HG02798 (cell line): ENCODE results near the gene RPTOR.

Source experiments
- ATAC-seq: cut with Tn5 transposase; IDR thresholded peaks from one replicate; pipeline ENCODE4 v1.9.1; 2021; ENCODE audit warnings: mild to moderate bottlenecking; ENCODE audit not compliant: unreplicated experiment, poor library complexity

RPTOR gene

GRCh38 chr17:80511222-80512180 lies 33.1 kb upstream of the RPTOR start:
- ATAC-seq = no peak

GRCh38 chr17:80512233-80512632 lies 32.4 kb upstream of the RPTOR start:
- ATAC-seq = no peak

- ATAC-seq = no peak
These were observed 31.4 kb upstream of the RPTOR start for GRCh38 chr17:80513201-80513600.

DNA sequence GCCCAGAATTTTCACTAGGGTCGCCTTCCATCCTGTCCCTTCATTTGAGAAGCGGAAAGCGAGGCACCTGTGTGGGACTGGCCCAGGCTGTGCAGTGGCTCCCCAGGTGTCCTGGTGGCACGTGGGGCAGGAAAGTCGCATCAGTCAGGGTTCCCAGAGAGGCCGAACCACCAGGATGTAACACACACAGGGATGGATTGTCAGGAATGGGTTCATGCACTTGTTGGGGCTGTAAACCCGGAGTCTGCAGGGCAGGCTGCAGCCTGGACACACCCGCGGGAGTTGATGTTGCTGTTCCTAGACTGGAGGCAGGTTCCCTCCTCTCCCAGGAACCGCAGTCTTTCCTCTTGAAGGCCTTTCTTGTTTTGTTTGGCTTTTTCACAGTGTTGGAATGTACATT lies 30.7 kb upstream of the RPTOR start:
- ATAC-seq = no peak

GRCh38 chr17:80516171-80516932 lies 28.3 kb upstream of the RPTOR start:
- ATAC-seq = no peak

DNA sequence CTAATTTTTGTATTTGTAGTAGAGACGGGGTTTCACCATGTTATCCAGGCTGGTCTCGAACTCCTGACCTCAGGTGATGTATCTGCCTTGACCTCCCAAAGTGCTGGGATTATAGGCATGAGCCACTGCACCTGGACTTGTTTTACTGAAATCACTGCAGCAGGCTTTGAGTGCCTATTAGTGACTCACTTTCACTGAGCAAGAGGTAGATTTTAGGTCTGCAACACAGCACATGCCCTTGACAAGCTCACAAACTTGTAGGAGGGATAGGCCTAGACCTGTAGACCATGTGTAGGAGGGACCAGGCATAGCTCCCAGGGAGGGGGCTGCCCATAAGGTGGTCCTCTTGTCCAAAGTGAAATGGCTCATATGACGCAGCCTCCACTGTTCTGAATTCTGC lies 27.0 kb upstream of the RPTOR start:
- no peak for ATAC-seq

GRCh38 chr17:80518392-80518791 lies 26.2 kb upstream of the RPTOR start:
- ATAC-seq = no peak

GRCh38 chr17:80519091-80519781 lies 25.4 kb upstream of the RPTOR start:
- no peak for ATAC-seq

DNA sequence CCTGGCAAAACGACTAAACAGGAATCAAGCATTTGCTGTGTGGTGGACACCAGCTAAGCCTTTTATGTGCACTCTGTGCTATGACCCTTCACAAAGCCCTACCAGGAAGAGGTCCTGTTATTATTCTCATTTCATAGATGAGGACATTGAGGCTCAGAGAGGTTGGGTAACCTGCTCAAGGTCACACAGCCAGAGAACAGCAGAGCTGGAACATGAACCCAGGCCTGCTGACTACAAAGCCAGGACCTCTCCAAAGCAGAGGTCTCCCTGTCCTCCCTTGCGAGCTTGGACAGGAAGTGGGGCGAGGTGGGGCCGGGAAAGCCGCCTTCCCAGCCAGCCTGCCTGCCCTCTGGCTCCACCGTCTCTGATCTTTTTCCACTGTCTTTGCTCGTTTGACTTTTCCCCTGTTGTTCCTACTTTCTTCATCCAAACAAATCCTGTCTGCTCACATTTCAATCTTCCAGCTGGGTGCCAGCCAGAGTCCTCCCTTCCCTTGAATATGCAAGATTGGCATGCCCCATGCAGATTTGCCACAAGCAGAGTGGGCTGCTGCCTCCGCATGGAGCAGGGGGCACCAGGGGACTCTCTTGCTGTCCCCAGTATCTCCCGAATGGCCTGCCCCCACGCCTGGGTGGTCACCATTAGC lies 23.7 kb upstream of the RPTOR start:
- no peak for ATAC-seq

DNA sequence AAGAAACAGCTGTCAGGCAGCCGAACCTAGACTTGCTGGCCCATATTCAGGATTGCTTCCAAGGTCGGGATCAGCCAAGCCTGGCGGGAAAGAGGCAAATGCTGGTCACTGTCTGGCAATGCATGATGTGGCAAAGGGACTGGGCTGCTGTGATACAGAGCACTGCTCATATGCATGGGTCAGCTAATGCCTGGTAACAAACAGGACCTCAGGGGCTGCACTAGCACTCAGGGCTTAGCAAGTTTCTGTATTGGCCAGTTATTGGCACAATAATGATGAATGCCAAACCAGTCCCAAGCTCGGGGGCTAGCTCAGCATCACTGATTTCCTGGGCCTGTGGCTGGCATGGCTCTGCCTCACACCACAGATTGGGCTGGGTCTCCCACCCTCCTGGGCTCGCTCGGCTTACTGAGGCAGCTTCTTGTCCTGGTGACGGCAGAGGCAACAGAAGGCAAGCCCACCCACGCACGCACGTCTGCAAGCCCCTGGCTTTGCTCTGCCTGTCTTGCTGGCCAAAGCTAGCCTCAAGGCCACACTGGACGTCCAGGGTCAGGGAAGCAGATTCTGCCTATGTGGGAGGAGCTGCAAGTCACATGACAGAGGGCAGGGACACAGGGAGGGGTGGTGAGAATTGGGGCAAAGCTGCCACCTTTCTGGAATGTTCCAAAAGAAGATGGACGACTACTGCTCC lies 21.4 kb upstream of the RPTOR start:
- ATAC-seq = no peak

DNA sequence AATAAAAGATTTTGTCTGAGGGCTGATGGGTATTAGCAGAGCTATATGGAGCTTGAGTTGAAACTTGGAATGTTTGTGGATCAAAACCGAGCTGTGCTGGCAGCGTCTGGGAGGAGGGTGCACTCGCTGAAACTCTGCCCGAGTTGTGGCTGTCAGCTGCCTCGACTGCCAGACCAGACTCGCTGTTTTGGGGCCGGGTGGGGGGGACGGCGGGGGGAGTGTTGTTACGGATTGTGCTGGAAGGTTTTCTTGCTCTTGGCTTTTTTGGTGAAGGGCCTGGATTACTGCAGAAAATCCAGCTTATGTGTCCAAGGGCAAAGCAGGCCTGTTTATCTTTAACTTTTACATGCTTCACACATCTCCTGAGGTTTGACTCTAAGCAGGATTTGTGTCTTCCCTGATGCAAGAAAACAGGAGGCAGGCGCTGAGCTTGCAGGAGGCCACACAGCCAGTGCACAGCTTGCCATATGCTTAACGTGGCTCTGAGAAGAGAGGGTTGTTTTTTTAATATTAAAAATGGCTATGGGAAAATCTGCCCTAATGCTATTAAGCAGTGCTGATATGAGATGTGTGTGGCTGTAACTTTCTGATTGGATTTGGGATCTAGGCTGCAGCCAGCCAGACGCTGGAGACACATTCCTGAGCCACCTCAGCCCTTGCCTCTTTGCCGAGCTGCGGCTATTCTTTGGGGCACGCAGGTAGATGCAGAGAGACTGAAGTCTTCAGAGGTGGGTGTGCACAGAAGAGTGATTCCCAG lies 20.5 kb upstream of the RPTOR start:
- ATAC-seq = no peak

DNA sequence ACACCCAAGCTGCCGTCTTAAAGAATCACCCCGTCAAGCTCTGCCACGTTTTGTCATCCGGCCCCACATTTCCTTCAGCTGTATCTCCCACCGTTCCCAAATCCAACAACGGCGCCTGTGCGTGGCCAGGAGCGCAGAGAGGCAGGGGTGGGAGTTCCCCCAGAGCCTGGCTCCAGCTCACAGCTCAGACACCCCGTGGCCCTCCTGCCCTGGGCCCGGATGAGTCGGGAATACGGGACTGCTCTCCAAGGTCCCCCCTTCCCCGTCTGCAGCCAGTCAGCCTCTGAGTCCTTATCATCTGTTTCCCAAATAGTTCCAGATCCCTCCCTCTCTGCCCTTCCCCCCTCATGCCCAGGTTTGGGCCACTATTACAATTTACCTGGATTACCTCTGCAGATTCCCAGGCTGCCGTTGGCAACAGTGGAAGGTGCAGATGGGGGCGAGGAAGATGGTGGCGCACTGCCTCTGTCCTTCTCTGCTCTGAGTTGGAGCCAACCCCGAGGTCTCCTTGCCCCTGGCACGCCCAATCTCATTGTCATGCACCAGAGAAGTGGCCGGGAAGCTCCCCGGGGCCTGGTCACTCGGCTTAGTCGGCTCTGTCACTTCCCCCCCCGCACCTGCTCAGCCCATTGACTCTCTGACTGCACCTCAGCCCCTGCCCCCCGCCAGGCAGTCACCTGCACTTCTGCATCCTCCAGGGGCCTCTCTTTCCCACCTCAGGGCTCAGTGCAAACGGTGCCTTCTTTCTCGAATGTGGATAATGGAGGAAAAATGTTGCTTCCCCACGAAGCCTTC lies 18.3 kb upstream of the RPTOR start:
- ATAC-seq = no peak

DNA sequence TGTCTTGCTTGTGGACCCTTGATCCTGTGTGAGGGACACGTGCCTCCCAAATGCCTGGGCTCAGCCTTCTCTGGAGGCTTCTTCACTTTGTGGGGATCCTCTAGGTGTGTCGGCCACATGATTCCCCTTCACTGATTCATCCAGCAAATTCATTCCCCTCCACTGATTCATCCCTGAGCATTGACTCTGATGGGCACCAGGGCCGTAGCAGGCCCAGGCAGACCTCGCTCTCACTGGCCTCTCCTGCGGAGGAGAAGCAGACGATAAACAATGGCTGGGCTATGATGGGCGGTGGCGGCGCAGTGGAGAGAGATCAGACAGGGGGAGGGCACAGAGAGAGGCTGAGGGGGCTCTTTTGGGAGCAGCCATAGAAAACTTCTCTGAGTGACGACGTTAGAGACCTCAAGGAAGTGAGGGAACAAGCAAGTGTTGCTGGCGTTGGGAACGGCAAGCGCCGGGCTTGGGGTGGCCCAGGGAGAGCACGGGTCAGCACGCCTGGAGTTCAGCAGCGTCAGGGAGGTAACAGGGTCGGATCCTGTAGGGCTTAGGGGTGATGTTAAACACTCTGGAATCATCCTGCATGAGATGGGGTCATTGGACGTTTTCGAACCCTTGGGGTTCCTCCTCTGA lies 17.5 kb upstream of the RPTOR start:
- ATAC-seq = no peak

DNA sequence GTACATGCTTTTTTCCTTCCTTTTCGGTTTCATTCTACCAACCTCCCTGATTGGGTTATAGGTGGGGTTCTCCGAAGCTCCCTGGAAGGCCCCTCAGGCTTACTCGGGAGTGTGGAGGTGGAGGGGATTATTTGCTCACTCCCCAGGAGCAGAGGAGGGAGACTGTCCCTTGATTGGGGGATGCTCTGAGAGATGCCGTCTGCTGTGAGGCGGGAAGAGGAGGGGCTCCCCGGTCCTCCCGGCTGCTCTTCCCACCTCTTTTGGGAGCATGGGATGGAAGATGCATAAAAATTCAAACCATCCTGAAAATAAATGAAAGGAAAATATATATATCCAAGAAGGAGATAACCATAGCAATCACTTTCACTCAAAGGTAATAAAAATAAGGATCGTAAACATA lies 16.1 kb upstream of the RPTOR start:
- no peak for ATAC-seq

DNA sequence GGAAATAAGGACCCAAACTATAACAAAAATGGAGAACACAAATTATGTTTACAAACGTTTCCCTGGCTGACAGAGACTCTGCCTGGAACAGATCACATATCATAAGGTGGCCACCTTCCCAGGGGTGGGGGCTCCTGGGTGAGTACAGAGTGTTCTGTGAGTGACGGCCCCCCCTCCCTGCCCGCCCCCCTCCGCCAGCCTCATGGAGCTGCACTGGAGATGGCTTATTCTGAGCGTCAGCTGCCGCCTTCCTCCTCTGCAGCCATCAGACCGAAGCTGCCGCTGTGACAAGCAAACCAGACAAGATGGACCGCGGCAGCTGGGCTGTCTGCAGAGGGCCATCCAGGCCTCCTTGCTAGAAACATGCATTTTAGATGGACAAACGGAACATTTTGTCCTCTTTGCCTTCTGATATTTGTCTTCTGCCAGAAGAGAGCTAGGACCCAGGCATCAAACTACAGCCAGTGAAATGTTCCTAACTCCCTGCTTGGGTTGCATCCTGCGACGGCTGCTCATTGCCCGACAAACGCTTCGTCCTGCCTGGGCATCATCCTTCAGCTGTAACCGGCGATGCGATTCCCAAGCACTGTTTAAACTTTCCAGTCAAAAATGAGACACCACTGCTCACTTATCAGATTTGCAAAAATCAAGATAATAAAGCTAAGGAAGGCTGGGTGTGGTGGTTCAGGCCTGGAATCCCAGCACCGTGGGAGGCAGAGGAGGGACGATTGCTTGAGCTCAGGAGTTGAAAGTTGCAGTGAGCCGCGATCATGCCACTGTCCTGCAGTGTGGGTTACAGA lies 15.3 kb upstream of the RPTOR start:
- no peak for ATAC-seq

DNA sequence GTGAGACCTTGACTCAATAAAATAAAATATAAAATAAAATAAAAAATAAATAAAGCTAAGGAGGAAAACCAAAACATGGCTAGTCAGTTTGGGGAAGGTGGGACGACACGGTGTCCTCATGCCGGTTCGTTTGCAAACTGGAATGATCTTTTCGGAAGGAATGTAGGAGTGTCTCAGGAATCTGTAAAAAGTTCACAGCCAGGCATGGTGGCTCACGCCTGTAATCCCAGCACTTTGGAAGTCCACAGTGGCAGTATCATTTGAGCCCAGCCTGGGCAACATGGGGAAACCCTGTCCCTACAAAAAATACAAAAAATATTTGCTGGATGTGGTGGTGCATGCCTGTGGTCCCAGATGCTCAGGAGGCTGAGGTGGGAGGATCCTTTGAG lies 14.7 kb upstream of the RPTOR start:
- no peak for ATAC-seq

GRCh38 chr17:80531400-80531799 lies 13.2 kb upstream of the RPTOR start:
- no peak for ATAC-seq
